ENCODE measurements around the gene KCNK13. TPM values are rescaled to one million over a fixed set of nuclear protein-coding genes. Genes with fewer than 3 reads are reported as not detected.

KCNK13 gene
- total RNA-seq, 2 experiments from 2014 or later, result 0.19 TPM; not detected in 1

DNA sequence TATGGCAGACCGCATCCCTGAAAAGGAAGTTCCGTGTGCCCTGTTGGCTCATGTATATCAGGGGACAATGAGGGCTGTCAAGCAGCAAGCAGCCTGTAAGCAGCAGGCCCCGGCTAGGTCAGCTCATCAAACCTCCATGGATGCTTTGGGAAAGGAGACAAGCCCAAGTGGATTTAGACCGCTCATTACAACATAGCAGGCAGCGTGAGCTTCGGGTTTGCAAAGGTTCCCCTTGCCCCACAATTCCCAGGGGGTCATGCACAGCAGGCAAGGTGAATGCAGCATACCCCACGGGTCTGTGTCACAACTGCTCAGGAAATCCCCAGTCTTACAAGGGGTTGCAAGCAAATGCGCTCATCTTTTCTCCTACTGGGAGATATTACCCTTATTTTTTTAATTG, 54.6 kb downstream of the KCNK13 start:
- Mint-ChIP-seq H3K27me3 (peaks cover 9% of the 10 kb centered on the region), H3K4me3 (no peak overlapping the region), H3K4me1 (no peaks in the 10 kb centered on the region), H3K27ac (no peak overlapping the region), H3K36me3 (no peaks in the 10 kb centered on the region), H3K9me3 (no peaks in the 10 kb centered on the region)
- no peak for ATAC-seq (ENCODE audit: low read depth)
- POLR2A ChIA-PET, result no interaction called here
- no peak for DNase-seq

DNA sequence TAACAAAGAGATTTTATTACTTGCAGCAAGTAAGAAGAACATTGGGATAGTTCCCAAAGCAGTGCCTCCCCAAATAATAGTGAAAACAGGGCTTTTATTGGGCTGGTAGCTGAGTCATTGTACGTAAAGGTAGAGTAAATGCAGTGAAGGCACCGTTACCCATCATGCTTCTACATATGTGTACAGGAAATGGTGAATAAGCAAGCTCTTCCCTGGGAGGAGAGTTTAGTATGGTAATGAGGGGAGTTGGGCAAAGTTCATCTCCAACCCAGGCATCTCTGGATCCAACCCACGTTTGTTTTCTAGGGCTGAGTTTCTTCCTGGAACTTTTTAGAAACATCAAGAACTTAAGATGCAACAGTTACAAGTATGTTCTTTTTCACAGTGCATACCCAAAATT, 56.2 kb downstream of the KCNK13 start:
- POLR2A ChIA-PET, result no interaction called here
- ATAC-seq (ENCODE audit: low read depth) (no peak), DNase-seq (no peak)
- Mint-ChIP-seq H3K4me1 (no peaks in the 10 kb centered on the region), H3K4me3 (no peak overlapping the region), H3K9me3 (no peaks in the 10 kb centered on the region), H3K27ac (no peak overlapping the region), H3K27me3 (peaks cover 2% of the 10 kb centered on the region), H3K36me3 (no peaks in the 10 kb centered on the region)

DNA sequence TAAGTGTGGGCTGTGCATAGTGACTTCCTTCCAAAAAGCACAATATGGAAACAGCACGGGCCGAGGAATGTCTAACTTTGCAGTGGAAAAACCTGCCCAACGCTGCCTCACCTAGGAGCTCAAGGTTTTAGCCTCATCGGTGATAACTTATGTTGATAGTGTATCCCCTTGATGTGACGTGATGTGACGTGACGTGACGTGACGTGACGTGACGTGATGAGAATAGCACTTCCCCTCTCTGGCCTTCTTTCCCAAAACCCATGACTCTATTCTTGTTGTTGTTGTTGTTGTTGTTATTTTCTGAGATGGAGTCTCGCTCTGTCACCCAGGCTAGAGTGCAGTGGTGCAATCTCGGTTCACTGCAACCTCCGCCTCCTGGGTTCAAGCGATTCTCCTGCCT, 64.5 kb downstream of the KCNK13 start:
- H3K27me3 Mint-ChIP-seq, result peaks cover 14% of the 10 kb centered on the region
- no peak overlapping the region for H3K4me3 Mint-ChIP-seq
- no peak overlapping the region for H3K27ac Mint-ChIP-seq
- no peaks in the 10 kb centered on the region for H3K9me3 Mint-ChIP-seq
- ATAC-seq (ENCODE audit: low read depth), result no peak
- H3K36me3 Mint-ChIP-seq, result no peaks in the 10 kb centered on the region
- no peak for DNase-seq
- POLR2A ChIA-PET, result no interaction called here
- no peaks in the 10 kb centered on the region for H3K4me1 Mint-ChIP-seq

DNA sequence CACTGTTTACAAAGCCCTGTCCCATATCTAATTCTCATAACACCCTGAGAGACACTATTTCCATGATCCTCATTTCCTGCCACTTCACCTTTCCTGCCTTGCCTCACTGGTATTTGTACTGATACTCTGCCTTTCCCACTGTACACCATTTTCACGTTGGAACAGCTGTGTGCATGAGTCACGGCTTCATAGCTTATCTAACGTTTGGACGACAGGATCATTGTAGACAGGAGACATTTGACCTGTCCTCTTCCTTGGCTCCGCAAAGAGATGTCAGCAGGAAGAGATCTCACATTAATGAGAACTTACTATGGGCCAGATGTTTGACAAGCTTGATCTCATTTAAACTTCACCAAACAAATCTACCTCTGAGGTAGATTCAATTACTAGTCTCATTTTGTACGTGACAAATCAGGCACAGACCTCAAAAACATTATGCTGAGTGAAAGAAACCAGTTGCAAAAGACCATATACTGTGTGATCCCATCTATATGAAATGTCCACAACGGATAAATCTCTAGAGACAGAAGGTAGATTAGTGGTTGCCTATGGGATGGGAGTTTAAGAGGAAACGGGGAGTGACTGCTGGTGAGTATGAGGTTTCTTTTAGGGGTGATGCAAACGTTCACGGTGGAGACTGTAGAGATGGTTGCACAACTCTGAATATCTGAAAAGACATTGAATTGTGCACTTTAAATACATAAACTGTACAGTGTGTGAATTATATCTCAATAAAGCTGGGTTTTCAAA, 71.2 kb downstream of the KCNK13 start:
- Mint-ChIP-seq H3K36me3 (no peaks in the 10 kb centered on the region), H3K4me3 (no peak overlapping the region)

DNA sequence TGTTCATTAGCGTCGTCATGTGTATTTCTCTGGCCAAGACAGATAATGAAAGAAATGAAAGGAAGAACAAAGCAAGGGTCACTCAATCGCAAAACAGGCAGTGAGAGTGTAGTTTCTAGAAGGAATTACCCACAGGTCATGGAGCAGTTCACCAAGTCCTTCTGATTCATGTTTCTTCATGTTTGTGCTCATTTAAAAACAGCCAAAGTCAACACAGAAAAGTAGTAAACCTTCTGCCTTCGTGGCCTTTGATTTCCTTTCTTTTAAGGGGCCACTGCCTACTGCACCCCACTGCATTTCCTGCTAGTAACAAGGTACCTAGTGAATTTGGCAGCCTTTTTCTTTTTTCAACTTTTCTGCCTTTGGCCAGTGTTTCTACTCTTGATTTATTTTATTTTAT, 75.1 kb downstream of the KCNK13 start:
- Mint-ChIP-seq H3K36me3 (no peaks in the 10 kb centered on the region), H3K9me3 (no peaks in the 10 kb centered on the region), H3K4me3 (no peak overlapping the region), H3K4me1 (no peaks in the 10 kb centered on the region), H3K27me3 (peaks cover 10% of the 10 kb centered on the region), H3K27ac (no peak overlapping the region)
- DNase-seq, result no peak
- POLR2A ChIA-PET, result no interaction called here
- no peak for ATAC-seq (ENCODE audit: low read depth)

More for the DNA sequence above, 71.2 kb downstream of the KCNK13 start:
- no peaks in the 10 kb centered on the region for H3K9me3 Mint-ChIP-seq
- no peak overlapping the region for H3K27ac Mint-ChIP-seq
- DNase-seq (no peak), ATAC-seq (ENCODE audit: low read depth) (no peak)
- POLR2A ChIA-PET, result no interaction called here
- no peaks in the 10 kb centered on the region for H3K4me1 Mint-ChIP-seq
- H3K27me3 Mint-ChIP-seq, result peaks cover 15% of the 10 kb centered on the region

DNA sequence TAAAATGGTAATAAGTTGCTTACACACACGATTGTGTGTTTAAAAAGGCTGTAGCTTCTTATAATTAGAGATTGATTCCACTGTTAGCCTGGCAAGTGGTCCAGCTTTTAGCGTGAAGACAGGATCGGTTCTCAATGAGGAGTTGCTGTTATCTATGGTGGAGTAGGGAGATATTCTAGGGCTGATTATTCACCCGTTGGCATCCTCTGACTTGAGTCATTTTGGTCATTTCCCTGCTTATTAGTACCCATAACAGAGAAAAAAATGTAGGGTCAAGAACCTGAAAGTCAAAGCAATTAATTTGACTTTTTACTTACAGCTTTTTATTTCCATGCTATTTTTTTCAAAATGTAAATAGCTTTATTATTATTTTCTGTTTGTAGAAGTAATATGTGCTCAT, 76.0 kb downstream of the KCNK13 start:
- no peak overlapping the region for H3K27ac Mint-ChIP-seq
- POLR2A ChIA-PET, result no interaction called here
- peaks cover 8% of the 10 kb centered on the region for H3K27me3 Mint-ChIP-seq
- H3K4me3 Mint-ChIP-seq, result no peak overlapping the region
- H3K9me3 Mint-ChIP-seq, result no peaks in the 10 kb centered on the region
- H3K36me3 Mint-ChIP-seq, result no peaks in the 10 kb centered on the region
- DNase-seq (no peak), ATAC-seq (ENCODE audit: low read depth) (no peak)
- no peaks in the 10 kb centered on the region for H3K4me1 Mint-ChIP-seq

DNA sequence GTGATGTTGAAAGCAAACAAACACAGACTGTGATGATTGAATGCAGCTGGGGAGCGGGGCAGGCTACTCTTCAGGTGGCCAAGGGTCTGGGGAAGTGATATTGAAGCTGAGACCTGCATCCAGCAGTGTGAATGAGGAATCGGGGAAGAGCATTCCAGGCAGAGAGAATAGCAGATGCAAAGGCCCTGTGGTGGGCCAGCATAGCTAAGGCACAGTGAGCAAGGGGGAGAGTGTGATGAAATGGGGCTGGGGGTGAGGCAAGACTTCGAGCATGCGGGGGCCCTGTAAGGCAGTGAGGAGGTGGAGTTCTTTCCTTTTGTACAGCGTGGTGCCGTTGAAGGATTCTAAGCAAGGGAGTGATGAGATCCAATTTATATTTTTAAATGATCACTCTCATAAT, 77.4 kb downstream of the KCNK13 start:
- no peak for ATAC-seq (ENCODE audit: low read depth)
- H3K9me3 Mint-ChIP-seq, result no peaks in the 10 kb centered on the region

DNA sequence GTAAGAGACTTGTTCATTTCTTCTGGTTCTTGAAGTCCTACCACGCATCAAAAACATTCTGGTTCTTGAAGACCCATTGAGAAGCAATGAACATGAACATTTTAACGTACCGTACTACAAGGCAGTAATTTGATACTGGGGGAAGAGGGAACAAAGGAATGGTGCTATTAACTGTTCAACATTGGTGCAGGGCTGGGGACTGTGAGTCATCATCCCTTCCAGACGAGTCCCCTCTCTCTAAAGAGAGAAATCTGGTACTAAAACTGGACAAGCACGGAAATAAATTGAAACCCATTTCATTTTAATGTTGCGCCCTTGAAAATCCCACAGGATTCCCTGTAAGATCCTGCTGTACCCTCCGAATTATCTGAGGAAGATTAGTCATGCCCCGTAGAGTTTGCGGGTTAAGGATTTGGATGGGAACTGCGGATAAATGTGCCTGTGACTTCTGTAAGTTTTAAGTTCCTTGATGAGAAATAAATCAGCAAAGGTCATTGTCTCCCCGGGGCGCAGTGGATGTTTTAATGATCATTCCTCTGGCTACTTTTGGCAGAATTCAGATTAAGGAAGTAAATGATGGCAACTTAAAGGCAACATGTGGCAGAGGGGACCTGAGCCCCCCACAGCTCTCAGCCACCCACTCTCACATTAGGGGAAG, 78.6 kb downstream of the KCNK13 start:
- Mint-ChIP-seq H3K4me1 (no peaks in the 10 kb centered on the region), H3K27me3 (peaks cover 6% of the 10 kb centered on the region), H3K4me3 (no peak overlapping the region), H3K9me3 (no peaks in the 10 kb centered on the region), H3K27ac (no peak overlapping the region), H3K36me3 (no peaks in the 10 kb centered on the region)
- DNase-seq (no peak), ATAC-seq (ENCODE audit: low read depth) (no peak)
- POLR2A ChIA-PET, result no interaction called here

More for the DNA sequence above, 77.4 kb downstream of the KCNK13 start:
- H3K36me3 Mint-ChIP-seq, result no peaks in the 10 kb centered on the region
- no peak for DNase-seq
- H3K27me3 Mint-ChIP-seq, result peaks cover 4% of the 10 kb centered on the region
- H3K4me1 Mint-ChIP-seq, result no peaks in the 10 kb centered on the region
- POLR2A ChIA-PET, result no interaction called here
- no peak overlapping the region for H3K4me3 Mint-ChIP-seq
- no peak overlapping the region for H3K27ac Mint-ChIP-seq

DNA sequence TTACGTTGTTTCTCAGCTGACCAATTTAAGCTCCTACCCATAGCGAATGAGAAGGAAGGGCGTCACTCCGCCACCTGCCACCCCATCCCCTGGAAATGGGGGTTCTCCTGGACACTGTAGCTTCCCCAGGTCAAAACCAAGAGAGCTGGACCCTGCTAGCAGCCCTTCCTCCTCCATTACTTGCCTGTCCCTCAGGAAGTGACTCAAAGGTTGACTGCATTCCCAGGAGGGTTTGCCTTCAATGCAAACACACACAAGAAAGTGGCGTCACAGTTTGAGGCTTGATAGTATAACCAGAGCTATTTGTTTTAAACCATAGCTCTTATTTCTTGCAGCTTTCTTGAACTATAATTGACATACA, 79.1 kb downstream of the KCNK13 start:
- POLR2A ChIA-PET, result no interaction called here
- no peak for ATAC-seq (ENCODE audit: low read depth)
- Mint-ChIP-seq H3K36me3 (no peaks in the 10 kb centered on the region), H3K4me3 (no peak overlapping the region), H3K27ac (no peak overlapping the region), H3K9me3 (no peaks in the 10 kb centered on the region), H3K27me3 (peaks cover 11% of the 10 kb centered on the region), H3K4me1 (no peaks in the 10 kb centered on the region)
- DNase-seq, result no peak

DNA sequence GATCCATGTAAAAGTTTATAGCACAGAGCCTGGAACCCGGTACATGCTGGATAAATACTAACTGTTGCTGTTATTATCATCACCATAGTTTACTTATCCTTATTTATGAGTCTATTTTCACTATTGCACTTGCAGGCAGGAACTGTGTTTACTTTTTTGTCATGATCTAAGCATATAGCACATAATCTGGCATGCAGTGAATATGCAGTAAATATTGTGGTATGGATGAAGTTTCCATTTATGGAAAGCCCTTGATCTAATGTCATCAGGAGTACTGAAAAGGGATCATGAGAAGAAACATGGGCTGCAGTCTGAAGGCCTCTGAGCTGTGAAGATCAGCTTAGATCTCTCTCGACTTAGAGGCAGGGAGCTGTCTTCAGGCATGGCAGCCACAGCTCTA, 91.6 kb downstream of the KCNK13 start:
- Mint-ChIP-seq H3K36me3 (no peaks in the 10 kb centered on the region), H3K9me3 (peaks cover 9% of the 10 kb centered on the region), H3K27me3 (peaks cover 3% of the 10 kb centered on the region), H3K27ac (no peak overlapping the region), H3K4me1 (peaks cover 6% of the 10 kb centered on the region), H3K4me3 (no peak overlapping the region)
- ATAC-seq (ENCODE audit: low read depth), result no peak
- POLR2A ChIA-PET, result no interaction called here
- no peak for DNase-seq

DNA sequence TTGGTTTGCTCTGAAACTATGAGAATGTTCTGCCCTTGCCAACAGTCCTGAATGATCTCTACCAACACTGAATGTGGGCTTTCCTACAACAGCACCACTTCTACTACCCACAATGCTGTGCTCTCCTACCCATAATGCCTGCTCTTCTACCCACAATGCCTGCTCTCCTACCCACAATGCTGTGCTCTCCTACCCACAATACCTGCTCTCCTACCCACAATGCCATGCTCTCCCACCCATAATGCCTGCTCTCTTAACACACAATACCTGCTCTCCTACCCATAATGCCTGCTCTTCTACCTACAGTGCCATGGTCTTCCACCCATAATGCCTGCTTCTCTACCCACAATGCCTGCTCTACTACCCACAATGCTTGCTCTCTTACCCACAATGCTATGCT, 92.3 kb downstream of the KCNK13 start:
- no peaks in the 10 kb centered on the region for H3K36me3 Mint-ChIP-seq
- peaks cover 3% of the 10 kb centered on the region for H3K27me3 Mint-ChIP-seq
- ATAC-seq (ENCODE audit: low read depth) (no peak), DNase-seq (no peak)
- H3K9me3 Mint-ChIP-seq, result peaks cover 9% of the 10 kb centered on the region
- no peak overlapping the region for H3K27ac Mint-ChIP-seq
- POLR2A ChIA-PET, result no interaction called here
- no peak overlapping the region for H3K4me3 Mint-ChIP-seq
- peaks cover 6% of the 10 kb centered on the region for H3K4me1 Mint-ChIP-seq

DNA sequence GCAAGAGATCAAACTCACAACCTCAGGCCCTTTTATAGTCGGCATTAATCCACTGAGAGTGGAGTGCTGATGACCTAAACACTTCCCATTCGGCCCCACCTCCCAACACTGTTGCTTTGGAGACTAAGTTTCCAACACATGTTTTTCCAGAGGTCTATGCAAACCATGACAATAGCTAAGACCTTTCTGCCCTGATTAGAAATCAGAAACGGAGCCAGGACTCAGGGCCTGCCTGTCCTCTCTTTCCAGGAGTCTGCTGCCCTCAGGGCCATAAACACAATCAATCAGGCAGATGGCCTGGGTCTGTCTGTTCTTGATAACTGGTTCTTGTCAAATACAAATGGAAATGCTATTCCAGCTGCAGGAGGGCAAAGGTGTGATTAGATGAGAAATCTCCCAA, 97.4 kb downstream of the KCNK13 start:
- DNase-seq (no peak), ATAC-seq (ENCODE audit: low read depth) (no peak)
- peaks cover 5% of the 10 kb centered on the region for H3K9me3 Mint-ChIP-seq
- H3K27me3 Mint-ChIP-seq, result peaks cover 12% of the 10 kb centered on the region
- H3K4me1 Mint-ChIP-seq, result peaks cover 1% of the 10 kb centered on the region
- POLR2A ChIA-PET, result no interaction called here
- H3K27ac Mint-ChIP-seq, result no peak overlapping the region
- no peaks in the 10 kb centered on the region for H3K36me3 Mint-ChIP-seq
- H3K4me3 Mint-ChIP-seq, result no peak overlapping the region

DNA sequence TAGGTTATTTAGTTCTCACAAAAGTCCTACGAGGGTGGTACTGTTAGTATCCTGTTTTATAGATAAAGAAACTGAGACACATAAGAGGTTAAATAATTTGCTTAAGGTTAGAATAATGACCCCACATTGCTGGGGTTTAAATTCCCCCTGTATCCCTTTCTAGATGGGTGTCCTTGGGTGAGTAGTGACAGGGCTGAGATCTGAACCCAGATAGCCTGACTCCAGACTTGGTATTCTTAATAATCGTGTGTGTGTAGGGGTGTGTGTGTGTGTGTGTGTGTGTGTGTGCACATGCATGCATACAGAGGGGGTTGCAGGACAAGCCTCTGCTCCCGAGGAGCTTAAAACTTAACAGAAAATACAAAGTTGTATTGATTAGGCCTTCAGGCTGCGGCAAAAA, 97.9 kb downstream of the KCNK13 start:
- Mint-ChIP-seq H3K36me3 (no peaks in the 10 kb centered on the region), H3K9me3 (peaks cover 2% of the 10 kb centered on the region), H3K4me1 (no peaks in the 10 kb centered on the region), H3K27me3 (peaks cover 16% of the 10 kb centered on the region), H3K27ac (no peak overlapping the region), H3K4me3 (no peak overlapping the region)
- POLR2A ChIA-PET, result no interaction called here
- DNase-seq, result no peak
- no peak for ATAC-seq (ENCODE audit: low read depth)

DNA sequence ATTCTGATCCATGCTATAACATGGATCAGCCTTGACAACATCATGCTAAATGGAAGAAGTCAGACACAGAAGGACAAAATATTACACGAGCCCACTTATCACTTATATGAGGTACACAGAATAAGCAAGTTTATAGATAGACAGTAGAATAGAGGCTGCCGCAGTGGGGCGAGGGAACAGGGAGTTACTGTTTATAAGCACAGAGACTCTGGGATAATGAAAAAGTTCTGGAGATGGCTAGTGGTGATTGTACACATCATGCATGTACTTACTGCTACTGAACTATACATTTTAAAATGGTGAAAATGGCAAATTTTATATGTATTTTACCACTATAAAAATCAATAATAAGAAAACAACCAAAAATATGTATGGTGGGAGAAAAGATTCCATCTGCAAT, 99.3 kb downstream of the KCNK13 start:
- Mint-ChIP-seq H3K27me3 (peaks cover 19% of the 10 kb centered on the region), H3K4me1 (no peaks in the 10 kb centered on the region), H3K9me3 (no peaks in the 10 kb centered on the region), H3K36me3 (no peaks in the 10 kb centered on the region), H3K27ac (no peak overlapping the region), H3K4me3 (no peak overlapping the region)
- ATAC-seq (ENCODE audit: low read depth) (no peak), DNase-seq (no peak)
- POLR2A ChIA-PET, result no interaction called here

Measured in activated naive CD8-positive, alpha-beta T cell treated with anti-CD3 and anti-CD28 coated beads, Interleukin-2, amount 10 ng/mL, durations not matched to agents 7 days and 5 days (primary cell).